ENCODE results near the gene COL18A1. TPM values are rescaled to one million over a fixed set of nuclear protein-coding genes. Genes with fewer than 3 reads are reported as not detected.

The COL18A1 gene
- total and polyA plus RNA-seq, 3 donors from 2014 or later, result 53.2 to 165 (median 111) TPM

DNA sequence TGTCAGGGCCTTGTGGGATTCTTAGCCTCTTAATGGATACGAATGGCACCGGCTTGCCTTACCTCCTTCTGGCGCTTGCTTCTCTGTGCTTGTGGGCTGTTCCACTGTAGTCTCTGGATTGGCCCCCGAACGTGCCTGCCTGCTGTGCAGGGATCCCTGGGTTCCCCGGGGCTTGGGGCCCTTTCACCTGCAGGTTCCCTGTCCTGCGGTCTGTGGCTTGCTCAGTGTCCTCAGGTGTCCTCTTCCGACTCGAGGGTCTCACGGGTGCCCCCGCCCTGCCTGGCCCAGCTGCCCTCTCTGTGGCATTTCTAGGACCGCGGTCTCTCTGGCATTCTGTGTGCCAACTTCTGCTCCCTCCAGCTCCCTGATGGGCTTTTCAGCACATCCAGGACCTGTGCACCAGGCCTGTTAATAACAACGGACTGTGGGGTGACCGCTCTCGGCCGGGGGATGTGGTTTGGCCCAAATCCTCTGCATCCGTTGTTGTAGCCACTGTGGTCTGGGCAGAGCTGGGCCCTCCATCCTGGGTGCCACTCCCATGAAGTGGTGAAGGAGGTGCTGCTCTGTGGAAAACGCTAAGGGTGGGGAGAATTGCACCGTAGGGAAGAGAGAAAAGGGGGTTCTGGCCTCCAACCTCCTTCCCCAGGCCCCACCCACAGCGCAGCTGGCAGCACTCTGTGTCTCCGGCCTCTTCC is 12.4 kb downstream of the COL18A1 start:
- intact Hi-C loops (cut with DNase I; ENCODE audit: low total_unique reads), result no loop called here
- DNase-seq, result no peak
- Histone ChIP-seq H3K36me3 (ENCODE audit: low read depth, missing control alignments) (no peaks in the 10 kb centered on the region), H3K27ac (no peak overlapping the region), H3K27me3 (no peaks in the 10 kb centered on the region), H3K9me3 (no peaks in the 10 kb centered on the region), H3K4me1 (peaks cover 19% of the 10 kb centered on the region), H3K4me3 (no peak overlapping the region)
- TF ChIP-seq, protein P1, sequence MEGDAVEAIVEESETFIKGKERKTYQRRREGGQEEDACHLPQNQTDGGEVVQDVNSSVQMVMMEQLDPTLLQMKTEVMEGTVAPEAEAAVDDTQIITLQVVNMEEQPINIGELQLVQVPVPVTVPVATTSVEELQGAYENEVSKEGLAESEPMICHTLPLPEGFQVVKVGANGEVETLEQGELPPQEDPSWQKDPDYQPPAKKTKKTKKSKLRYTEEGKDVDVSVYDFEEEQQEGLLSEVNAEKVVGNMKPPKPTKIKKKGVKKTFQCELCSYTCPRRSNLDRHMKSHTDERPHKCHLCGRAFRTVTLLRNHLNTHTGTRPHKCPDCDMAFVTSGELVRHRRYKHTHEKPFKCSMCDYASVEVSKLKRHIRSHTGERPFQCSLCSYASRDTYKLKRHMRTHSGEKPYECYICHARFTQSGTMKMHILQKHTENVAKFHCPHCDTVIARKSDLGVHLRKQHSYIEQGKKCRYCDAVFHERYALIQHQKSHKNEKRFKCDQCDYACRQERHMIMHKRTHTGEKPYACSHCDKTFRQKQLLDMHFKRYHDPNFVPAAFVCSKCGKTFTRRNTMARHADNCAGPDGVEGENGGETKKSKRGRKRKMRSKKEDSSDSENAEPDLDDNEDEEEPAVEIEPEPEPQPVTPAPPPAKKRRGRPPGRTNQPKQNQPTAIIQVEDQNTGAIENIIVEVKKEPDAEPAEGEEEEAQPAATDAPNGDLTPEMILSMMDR (IDR thresholded peaks at IDR 0.05), result no peak
- TF ChIP-seq POLR2A (IDR thresholded peaks at IDR 0.05), result no peak
- 74 to 76% methylated on average over 21 to 22 of the region's 22 CpGs for WGBS, 2 donors

DNA sequence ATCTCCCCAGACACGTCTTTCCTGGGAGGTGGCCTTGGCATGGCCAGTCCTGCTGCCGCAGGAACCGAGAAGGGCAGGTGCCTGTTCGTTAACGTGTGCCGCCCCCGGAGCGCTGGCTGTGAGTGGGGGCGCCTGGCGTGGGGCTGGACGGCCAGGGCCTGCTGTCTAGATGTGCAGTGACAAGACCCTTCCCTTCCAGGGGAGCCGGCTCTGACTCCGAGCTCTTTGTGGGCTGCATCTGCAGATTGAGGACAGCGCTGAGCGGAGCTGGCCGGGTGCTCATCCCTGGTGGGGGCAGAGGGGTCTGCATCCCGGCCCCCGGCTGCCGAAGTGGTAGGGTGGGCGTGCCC is 13.0 kb downstream of the COL18A1 start:
- no peak for DNase-seq
- Histone ChIP-seq H3K9me3 (no peaks in the 10 kb centered on the region), H3K27ac (no peak overlapping the region), H3K36me3 (ENCODE audit: low read depth, missing control alignments) (no peaks in the 10 kb centered on the region), H3K27me3 (no peaks in the 10 kb centered on the region), H3K4me3 (no peak overlapping the region), H3K4me1 (peaks cover 17% of the 10 kb centered on the region)
- TF ChIP-seq, protein P1 (IDR thresholded peaks at IDR 0.05), result no peak
- TF ChIP-seq POLR2A (IDR thresholded peaks at IDR 0.05), result no peak
- intact Hi-C loops (cut with DNase I; ENCODE audit: low total_unique reads), result no loop called here
- WGBS, 2 donors, result 60 to 87% methylated on average over 3 to 16 of the region's 20 CpGs

DNA sequence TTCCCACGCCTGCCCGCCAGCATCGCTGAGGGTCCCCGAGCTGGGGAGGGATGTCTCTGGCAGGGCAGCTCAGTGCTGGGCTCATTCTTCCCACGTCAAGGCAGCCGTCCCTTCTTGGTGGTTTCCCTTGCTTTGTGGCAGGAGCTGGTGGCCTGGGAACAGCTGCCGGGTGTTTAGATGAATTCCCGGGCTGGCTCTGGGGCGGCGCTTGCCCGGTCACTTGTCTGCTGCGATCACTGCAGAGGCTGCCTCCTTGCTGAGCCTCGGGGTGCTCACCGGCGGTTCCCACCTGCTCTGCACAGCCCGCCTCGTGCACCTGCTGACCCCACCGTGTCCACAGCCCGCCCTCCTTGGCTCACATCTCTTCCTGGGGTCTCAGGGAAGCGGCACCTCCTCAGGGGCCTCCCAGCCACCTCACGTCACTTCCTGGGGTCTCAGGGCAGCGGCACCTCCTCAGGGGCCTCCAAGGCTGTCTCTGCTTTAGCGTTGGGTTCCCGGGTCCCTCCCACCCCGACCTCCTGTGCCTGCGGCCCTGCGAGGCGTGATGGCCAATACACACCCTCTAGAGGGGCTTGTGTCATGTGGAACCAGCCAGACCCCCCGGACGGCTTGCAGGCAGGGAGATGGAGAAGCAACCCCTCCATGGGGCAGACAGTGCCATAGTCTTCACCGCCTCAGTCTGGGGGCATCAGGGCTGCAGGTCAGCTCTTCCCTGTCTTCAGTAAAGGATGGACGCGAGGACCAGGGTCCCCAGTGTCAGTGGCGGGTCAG is 13.5 kb downstream of the COL18A1 start:
- Histone ChIP-seq H3K27me3 (no peaks in the 10 kb centered on the region), H3K4me1 (peaks cover 12% of the 10 kb centered on the region), H3K27ac (no peak overlapping the region), H3K9me3 (no peaks in the 10 kb centered on the region), H3K4me3 (no peak overlapping the region), H3K36me3 (ENCODE audit: low read depth, missing control alignments) (no peaks in the 10 kb centered on the region)
- 77 to 84% methylated on average over 15 to 34 of the region's 34 CpGs for WGBS, 2 donors
- DNase-seq, result no peak
- TF ChIP-seq, protein P1 (IDR thresholded peaks at IDR 0.05), result no peak
- TF ChIP-seq POLR2A (IDR thresholded peaks at IDR 0.05), result no peak
- intact Hi-C loops (cut with DNase I; ENCODE audit: low total_unique reads), result no loop called here

DNA sequence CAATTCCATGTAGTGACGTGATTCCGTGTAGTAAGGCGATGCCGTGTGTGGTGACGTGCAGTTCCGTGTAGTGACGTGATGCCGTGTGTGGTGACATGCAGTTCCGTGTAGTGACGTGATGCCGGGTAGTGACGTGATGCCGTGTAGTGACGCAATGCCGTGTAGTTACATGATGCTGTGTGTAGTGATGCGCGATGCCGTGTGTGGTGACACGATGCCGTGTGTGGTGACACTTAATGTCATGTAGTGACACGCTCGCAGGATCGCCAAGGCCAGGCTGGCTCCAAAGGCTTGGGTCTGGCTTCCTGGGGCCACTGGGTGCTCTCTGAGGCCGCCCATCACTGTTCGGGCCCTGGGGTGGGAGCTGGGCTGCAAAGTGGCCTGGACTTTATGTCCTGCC is 14.2 kb downstream of the COL18A1 start:
- H3K27ac ChIP-seq, result no peak overlapping the region
- no peak for TF ChIP-seq POLR2A (IDR thresholded peaks at IDR 0.05)
- TF ChIP-seq, protein P1 (IDR thresholded peaks at IDR 0.05), result no peak
- H3K4me3 ChIP-seq, result no peak overlapping the region
- peaks cover 10% of the 10 kb centered on the region for H3K4me1 ChIP-seq
- no peaks in the 10 kb centered on the region for H3K27me3 ChIP-seq
- WGBS, 2 donors, result 84 to 94% methylated on average over 25 of the region's 25 CpGs
- H3K9me3 ChIP-seq, result no peaks in the 10 kb centered on the region
- DNase-seq, result no peak
- intact Hi-C loops (cut with DNase I; ENCODE audit: low total_unique reads), result no loop called here
- no peaks in the 10 kb centered on the region for H3K36me3 ChIP-seq (ENCODE audit: low read depth, missing control alignments)
